Measurements from ENCODE around the gene PTS.

PTS gene

GRCh38 chr11:112266410-112266778, 40.2 kb downstream of the PTS start:
- DNase-seq, result no peak

- no peak for DNase-seq
Measured at GRCh38 chr11:112267188-112267591, 41.0 kb downstream of the PTS start.

GRCh38 chr11:112268406-112268805, 42.2 kb downstream of the PTS start:
- DNase-seq, result no peak

GRCh38 chr11:112269139-112269538, 42.9 kb downstream of the PTS start:
- DNase-seq, result no peak

GRCh38 chr11:112270551-112271180, 44.4 kb downstream of the PTS start:
- DNase-seq, result no peak

- no peak for DNase-seq
Measured at GRCh38 chr11:112271242-112271641, 45.0 kb downstream of the PTS start.

- DNase-seq, result no peak
Measured at GRCh38 chr11:112273066-112273465, 46.8 kb downstream of the PTS start.

GRCh38 chr11:112274007-112274783, 48.0 kb downstream of the PTS start:
- no peak for DNase-seq

- no peak for DNase-seq
Measured at GRCh38 chr11:112277029-112277428, 50.8 kb downstream of the PTS start.

- no peak for DNase-seq
Measured at GRCh38 chr11:112277941-112278340, 51.7 kb downstream of the PTS start.

- DNase-seq, result no peak
Measured at GRCh38 chr11:112278803-112279202, 52.6 kb downstream of the PTS start.

- DNase-seq, result peak; percentile 52 to 71 (median 64)
Measured at GRCh38 chr11:112279901-112280267, 53.7 kb downstream of the PTS start.

GRCh38 chr11:112280268-112281126, 54.3 kb downstream of the PTS start:
- peak; percentile 39 to 79 (median 57) for DNase-seq

GRCh38 chr11:112281726-112282125, 55.5 kb downstream of the PTS start:
- DNase-seq, result no peak

Data from T-helper 1 cell (primary cell).